DMS153 (cell line): ENCODE results near the gene PARVB.

ENCODE experiments used
- DNase-seq: peaks from one replicate; lab custom pipeline; 2025; lab: John Stamatoyannopoulos, UW

The PARVB gene

GRCh38 chr22:44028091-44028490 is 4.0 kb downstream of the PARVB start:
- no peak for DNase-seq

- no peak for DNase-seq
These were observed 5.0 kb downstream of the PARVB start for GRCh38 chr22:44029069-44029468.

- no peak for DNase-seq
These were observed 6.1 kb downstream of the PARVB start for GRCh38 chr22:44030051-44030701.

- DNase-seq, result no peak
These were observed 6.6 kb downstream of the PARVB start for GRCh38 chr22:44030702-44031082.

- no peak for DNase-seq
These were observed 7.3 kb downstream of the PARVB start for GRCh38 chr22:44031158-44031952.

GRCh38 chr22:44032126-44032730 is 8.1 kb downstream of the PARVB start:
- DNase-seq, result no peak

- DNase-seq, result no peak
These were observed 9.2 kb downstream of the PARVB start for GRCh38 chr22:44033287-44033686.

- DNase-seq, result no peak
These were observed 9.6 kb downstream of the PARVB start for GRCh38 chr22:44033694-44034093.

- no peak for DNase-seq
These were observed 13.6 kb downstream of the PARVB start for GRCh38 chr22:44037519-44038375.

- no peak for DNase-seq
These were observed 15.6 kb downstream of the PARVB start for GRCh38 chr22:44039566-44040171.

GRCh38 chr22:44042249-44043218 is 18.4 kb downstream of the PARVB start:
- no peak for DNase-seq

- DNase-seq, result no peak
These were observed 21.0 kb downstream of the PARVB start for GRCh38 chr22:44045145-44045544.

GRCh38 chr22:44046485-44047141 is 22.5 kb downstream of the PARVB start:
- no peak for DNase-seq

GRCh38 chr22:44047891-44048301 is 23.8 kb downstream of the PARVB start:
- no peak for DNase-seq

- no peak for DNase-seq
These were observed 25.6 kb downstream of the PARVB start for GRCh38 chr22:44049486-44050231.

- DNase-seq, result no peak
These were observed 26.8 kb downstream of the PARVB start for GRCh38 chr22:44050766-44051355.

GRCh38 chr22:44051358-44051757 is 27.3 kb downstream of the PARVB start:
- DNase-seq, result no peak

GRCh38 chr22:44051961-44052360 is 27.9 kb downstream of the PARVB start:
- no peak for DNase-seq

GRCh38 chr22:44055805-44056204 is 31.7 kb downstream of the PARVB start:
- no peak for DNase-seq
